Cardiac septum (tissue), 1 donor: ENCODE measurements around the gene COBLL1. TPM values are rescaled to one million over a fixed set of nuclear protein-coding genes. Genes with fewer than 3 reads are reported as not detected.
"Not testable (repeated sequence)": the region's sequence is repeated elsewhere in the genome, so short reads cannot be mapped to it uniquely, and the experiment has no call there.

Experiments
- DNase-seq: peaks from one replicate; pipeline ENCODE4 v3.0.0-alpha.2; 2020; ENCODE audit warnings: low spot score
- intact Hi-C: fragments of 100-400 bp; cut with DNase I; formaldehyde crosslinking; loops from one replicate; pipeline ENCODE4 v1.14.0; 2022
- total RNA-seq: library from RNA; stranded (reverse); fragmentation: NEBNext Ultra II Directional; extraction: Animal tissue kit (Norgen Biotek cat#: 25700); gene quantifications from one replicate; pipeline ENCODE4 v1.2.1, GENCODE V29; 2021
- donor health status: DM: no; HTN: no; CAD: no.

Gene COBLL1
- total RNA-seq, 1 donor from 2014 or later, result 15.0 TPM

DNA sequence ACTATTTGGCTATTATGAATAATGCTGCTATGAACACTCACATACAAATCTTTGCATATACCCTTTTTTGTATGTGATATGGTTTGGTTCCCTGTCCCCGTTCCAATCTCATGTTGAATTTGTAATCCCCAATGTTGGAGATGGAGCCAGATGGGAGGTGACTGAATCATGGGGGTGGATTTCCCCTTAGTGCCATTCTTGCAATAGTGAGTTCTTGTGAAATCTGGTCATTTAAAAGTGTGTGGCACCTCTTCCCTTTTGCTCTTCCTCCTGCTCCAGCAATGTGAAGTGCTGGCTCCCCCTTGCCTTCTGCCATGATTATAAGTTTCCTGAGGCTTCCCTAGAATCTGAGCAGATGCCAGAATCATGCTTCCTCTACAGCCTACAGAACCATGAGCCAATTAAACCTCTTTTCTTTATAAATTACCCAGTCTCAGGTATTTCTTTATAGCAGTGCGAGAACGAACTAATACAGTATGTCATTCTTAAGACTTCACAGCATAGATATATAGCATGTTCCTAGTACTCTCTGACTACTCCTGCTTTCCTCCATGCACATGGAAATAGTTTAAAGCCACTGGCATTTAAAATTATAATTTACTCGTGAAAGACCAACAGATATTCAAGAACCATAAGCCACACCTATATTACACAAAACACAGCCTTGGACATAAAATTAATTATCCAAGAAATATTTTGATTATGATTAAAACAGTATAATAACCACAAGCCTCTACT, 75.2 kb downstream of the COBLL1 start:
- intact Hi-C loops, result no loop called here
- DNase-seq, result no peak

DNA sequence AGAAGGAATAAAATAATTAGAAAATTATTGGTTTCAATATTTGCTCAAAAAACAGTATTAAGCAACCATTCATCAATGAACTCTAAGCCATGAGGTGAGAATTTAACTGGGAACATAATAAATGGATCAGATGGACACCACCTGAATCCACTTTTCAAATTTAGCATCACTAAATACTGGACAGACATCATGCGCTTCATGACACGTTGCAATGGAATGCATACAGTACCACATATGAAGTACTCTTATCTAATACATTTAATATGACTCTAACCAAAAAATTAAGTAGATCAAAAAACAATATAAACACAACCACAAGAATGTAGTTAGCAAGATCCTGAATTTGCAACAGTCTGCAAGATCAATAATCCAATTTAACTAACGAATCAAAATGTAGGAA, 76.6 kb downstream of the COBLL1 start:
- no peak for DNase-seq
- intact Hi-C loops, result no loop called here

GRCh38 chr2:164764474-164764873, 77.1 kb downstream of the COBLL1 start:
- intact Hi-C loops, result no loop called here
- no peak for DNase-seq

DNA sequence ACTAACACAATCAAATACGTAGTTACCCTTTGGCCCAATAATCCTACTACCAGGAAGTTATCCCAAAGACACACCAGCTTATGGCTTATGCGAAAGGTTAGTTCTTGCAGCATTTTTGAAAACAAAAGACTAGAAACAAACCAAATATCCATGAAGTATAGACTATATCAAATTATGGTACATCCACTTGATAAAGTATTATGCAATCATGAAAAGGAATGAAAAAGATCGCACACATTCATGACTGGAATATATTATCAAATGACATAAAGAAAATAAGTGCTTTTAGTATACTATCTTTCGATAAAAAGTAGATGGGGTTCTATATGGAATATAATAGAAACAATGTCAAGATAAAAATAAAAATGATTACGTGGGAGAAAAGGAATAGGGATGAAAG, 78.2 kb downstream of the COBLL1 start:
- intact Hi-C loops, result no loop called here
- DNase-seq, result no peak

- no peak for DNase-seq
- intact Hi-C loops, result no loop called here
Observed at GRCh38 chr2:164761737-164762460, 79.7 kb downstream of the COBLL1 start.

- DNase-seq, intact Hi-C loops: not testable (repeated sequence)
Observed at GRCh38 chr2:164761201-164761600, 80.4 kb downstream of the COBLL1 start.

DNA sequence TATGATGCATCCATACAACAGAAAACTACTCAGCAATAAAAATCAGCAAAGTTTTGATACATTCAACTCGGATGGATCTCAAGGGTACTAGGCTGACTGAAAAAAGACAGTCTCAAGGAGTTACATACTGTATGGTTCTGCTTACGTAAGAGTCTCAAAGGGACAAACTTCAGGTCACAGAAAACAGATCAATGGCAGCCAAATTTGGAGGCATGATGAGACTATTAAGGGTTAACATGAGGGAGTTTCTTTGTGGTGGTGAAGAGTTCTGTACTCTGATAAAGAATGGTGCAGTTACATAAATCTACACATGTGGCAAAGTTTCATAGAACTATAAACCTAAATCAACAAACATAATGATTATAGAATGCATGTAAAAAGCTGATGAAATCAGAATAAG, 81.4 kb downstream of the COBLL1 start:
- DNase-seq, result no peak
- intact Hi-C loops, result no loop called here

- DNase-seq, result no peak
- intact Hi-C loops, result no loop called here
Observed at GRCh38 chr2:164757934-164758695, 83.5 kb downstream of the COBLL1 start.

GRCh38 chr2:164756773-164757172, 84.8 kb downstream of the COBLL1 start:
- intact Hi-C loops, result no loop called here
- no peak for DNase-seq

- no peak for DNase-seq
- intact Hi-C loops, result no loop called here
Observed at GRCh38 chr2:164755952-164756351, 85.7 kb downstream of the COBLL1 start.

- no peak for DNase-seq
- intact Hi-C loops, result no loop called here
Observed at GRCh38 chr2:164754157-164755093, 87.2 kb downstream of the COBLL1 start.

GRCh38 chr2:164752956-164753355, 88.7 kb downstream of the COBLL1 start:
- intact Hi-C loops, result no loop called here
- no peak for DNase-seq

GRCh38 chr2:164747783-164748433, 93.7 kb downstream of the COBLL1 start:
- no peak for DNase-seq

GRCh38 chr2:164747140-164747539, 94.5 kb downstream of the COBLL1 start:
- DNase-seq, result no peak
- intact Hi-C loops, result no loop called here

More at GRCh38 chr2:164747783-164748433, 93.7 kb downstream of the COBLL1 start:
- intact Hi-C loops, result no loop called here

DNA sequence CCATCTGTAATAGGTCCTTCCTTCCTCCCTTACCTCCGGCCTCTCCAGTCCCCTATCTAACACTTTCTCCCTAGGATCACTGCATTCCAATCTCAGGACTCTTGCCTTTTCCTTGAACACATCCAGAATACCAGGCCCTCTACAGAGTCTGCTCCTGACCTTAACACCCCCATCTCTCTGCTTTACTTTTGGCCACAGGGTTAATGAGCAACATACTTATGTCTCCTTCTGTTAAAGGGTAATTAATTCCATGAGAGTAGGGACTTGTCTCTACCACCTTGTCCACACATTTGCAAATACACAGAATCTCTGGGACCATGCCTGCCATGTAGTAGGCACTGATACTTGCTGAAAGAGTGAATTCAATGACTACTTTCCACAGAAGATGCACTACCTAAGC, 94.9 kb downstream of the COBLL1 start:
- DNase-seq, result no peak
- intact Hi-C loops, result no loop called here

DNA sequence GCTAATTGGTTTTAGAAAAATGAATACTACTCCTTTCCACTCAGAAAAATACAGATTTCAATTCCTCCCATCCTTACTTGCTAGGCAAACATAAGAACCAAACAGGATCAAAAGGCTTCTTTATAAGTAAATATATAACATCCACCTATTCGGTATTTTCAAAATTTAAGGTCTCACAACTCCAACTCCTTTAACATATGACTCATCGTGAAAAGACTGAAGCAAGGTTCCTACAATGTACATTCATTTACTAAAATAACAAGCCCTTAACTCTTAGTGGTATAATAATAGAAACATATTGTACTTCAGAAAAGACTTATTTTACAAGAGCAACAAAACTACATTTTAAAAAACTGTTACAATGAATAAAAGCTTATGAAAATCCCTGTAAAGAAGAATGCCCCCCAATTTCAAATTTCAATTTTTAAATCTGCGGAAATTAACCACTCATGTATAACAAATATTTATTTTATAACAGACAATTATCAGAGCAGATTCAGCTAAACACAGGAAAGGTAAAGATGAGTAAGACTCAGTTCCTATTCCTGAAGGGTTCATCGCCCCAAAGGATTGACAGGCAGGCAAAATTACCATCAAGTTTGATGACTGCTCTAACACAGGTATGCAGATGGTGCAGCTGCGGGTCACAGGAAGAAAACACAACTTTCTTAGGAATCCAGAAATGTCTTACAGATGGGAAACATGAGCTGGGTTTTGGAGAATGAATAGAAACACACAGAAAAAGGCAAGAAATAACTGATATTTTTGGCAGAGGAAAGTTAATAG, 96.4 kb downstream of the COBLL1 start:
- DNase-seq, result no peak
- intact Hi-C loops, result no loop called here

GRCh38 chr2:164742738-164743317, 98.8 kb downstream of the COBLL1 start:
- intact Hi-C loops, result no loop called here
- DNase-seq, result no peak

GRCh38 chr2:164739966-164740365, 101.7 kb downstream of the COBLL1 start:
- intact Hi-C loops, result loop anchor here (2.0 to 5.0 kb wide), 2 partner anchors 101 to 252 kb away; partner anchors contain the start of gene COBLL1

More at GRCh38 chr2:164739966-164740365, 101.7 kb downstream of the COBLL1 start:
- DNase-seq, result no peak
